AG09309 (cell line): ENCODE results near the gene SPRTN.

Source experiments
- DNase-seq: peaks from one replicate; pipeline ENCODE4 v3.0.0-alpha.2; 2010; ENCODE audit warnings: low read depth
- H3K4me3 ChIP-seq: 2 replicates; pipeline ENCODE4 v1.5.1; 2011; ENCODE audit warnings: mild to moderate bottlenecking, low read depth, low read length, moderate library complexity; ENCODE audit not compliant: control insufficient read depth
- CTCF ChIP-seq: IDR thresholded peaks from 2 replicates; pipeline ENCODE4 v1.5.1; 2011; ENCODE audit warnings: mild to moderate bottlenecking, low read depth, low read length, inconsistent platforms; ENCODE audit not compliant: insufficient read depth, control insufficient read depth; ENCODE audit errors: missing control alignments

The SPRTN gene

GRCh38 chr1:231338270-231339128 lies at the start of gene SPRTN:
TSS of gene SPRTN (plus strand) at chr1:231338293. CDS start at chr1:231338384, 91 bp downstream.
- TF ChIP-seq CTCF, result no peak
- DNase-seq, result no peak

GRCh38 chr1:231295938-231296337 lies 42.2 kb upstream of the SPRTN start:
- no peak overlapping the region for H3K4me3 ChIP-seq
- no peak for TF ChIP-seq CTCF
- no peak for DNase-seq

More at GRCh38 chr1:231338270-231339128, at the start of gene SPRTN:
- peak within 1 kb of the TSS; percentile 91 for H3K4me3 ChIP-seq

GRCh38 chr1:231301990-231302389 lies 36.1 kb upstream of the SPRTN start:
- no peak overlapping the region for H3K4me3 ChIP-seq
- TF ChIP-seq CTCF, result no peak
- no peak for DNase-seq

GRCh38 chr1:231310391-231310934 lies 27.6 kb upstream of the SPRTN start:
- no peak overlapping the region for H3K4me3 ChIP-seq
- no peak for DNase-seq
- no peak for TF ChIP-seq CTCF

GRCh38 chr1:231311720-231312431 lies 26.2 kb upstream of the SPRTN start:
- TF ChIP-seq CTCF, result no peak
- no peak for DNase-seq
- no peak overlapping the region for H3K4me3 ChIP-seq

GRCh38 chr1:231312432-231312788 lies 25.7 kb upstream of the SPRTN start:
- DNase-seq, result no peak
- no peak for TF ChIP-seq CTCF
- no peak overlapping the region for H3K4me3 ChIP-seq
